ENCODE measurements around the gene CCSER1. TPM values are rescaled to one million over a fixed set of nuclear protein-coding genes. Genes with fewer than 3 reads are reported as not detected.
"Not testable (repeated sequence)": the region's sequence is repeated elsewhere in the genome, so short reads cannot be mapped to it uniquely, and the experiment has no call there.

Gene CCSER1
- polyA plus RNA-seq, 5 donors: 1.7 to 5.2 (median 2.7) TPM

DNA sequence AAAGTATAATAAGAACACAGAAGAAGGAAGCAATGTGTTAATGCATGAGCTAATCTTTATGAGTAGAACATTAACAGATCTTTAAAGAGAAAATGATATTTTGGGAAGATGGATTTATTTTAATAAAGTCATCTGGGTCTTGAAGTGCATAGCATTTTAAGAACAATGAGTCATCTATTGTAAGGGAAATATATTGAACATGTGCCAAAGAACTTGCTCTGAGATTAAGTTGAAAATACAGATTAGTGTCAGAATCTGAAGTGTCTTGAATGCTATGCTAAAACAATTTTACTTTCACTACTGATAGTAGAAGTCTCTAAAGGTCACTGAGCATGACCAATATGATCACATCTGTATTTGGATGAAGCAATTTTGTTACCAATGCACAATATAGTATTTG lies 1399.9 kb downstream of the CCSER1 start:
- no peak for DNase-seq

DNA sequence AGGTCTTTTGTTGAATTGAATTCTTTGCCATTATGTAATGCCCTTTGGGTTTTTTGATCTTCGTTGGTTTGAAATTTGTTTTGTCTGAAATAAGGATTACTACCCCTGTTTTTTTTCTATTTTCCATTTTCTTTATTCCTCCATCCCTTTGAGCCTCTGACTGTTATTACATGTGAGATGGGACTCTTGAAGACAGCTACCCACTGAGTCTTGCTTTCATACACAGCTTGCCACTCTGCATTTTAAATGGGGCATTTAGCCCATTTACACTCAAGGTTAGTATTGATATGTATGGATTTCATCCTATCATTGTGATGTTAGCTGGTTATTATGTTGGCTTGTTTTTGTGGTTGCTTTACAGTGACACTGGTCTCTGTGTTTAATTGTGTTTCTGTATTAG lies 1440.4 kb downstream of the CCSER1 start:
- DNase-seq: no peak

DNA sequence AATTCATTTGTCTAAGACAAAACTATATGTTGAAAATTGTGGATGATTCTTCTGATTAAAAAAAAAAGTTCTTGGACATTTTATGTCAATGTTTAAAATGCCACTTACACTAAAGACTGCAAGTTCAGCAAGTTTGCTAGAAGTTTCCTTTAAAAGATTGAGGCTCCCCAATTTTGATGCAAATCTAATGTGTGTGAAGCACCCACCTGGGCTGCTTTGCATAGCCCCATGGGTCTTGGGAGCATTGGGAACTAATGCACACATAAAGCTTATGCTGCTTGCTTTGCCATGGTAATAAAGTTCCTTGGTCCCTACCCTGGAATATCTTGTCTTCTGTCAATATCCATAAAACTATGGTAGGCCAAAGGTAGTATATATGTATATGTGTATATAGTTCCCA lies 1450.7 kb downstream of the CCSER1 start:
- no peak for DNase-seq

DNA sequence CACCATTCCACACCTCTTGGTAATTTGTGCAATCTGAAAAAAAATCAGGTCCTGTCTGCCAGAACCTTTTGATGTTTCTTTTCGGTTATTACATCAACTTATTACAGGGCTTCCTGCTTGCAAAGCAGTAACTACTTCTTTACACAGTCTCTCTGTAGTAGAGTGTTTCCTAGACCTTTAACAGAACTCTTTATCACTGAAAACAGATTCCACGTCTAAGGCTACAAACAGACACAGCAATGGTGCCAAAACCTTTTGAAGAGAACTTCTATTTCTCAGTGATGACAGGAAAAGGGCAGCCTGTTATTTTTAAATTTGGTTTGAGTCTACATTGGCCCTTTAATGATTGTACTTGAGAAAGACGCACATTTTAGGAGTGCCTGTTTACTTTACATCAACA lies 1463.1 kb downstream of the CCSER1 start:
- no peak for DNase-seq

DNA sequence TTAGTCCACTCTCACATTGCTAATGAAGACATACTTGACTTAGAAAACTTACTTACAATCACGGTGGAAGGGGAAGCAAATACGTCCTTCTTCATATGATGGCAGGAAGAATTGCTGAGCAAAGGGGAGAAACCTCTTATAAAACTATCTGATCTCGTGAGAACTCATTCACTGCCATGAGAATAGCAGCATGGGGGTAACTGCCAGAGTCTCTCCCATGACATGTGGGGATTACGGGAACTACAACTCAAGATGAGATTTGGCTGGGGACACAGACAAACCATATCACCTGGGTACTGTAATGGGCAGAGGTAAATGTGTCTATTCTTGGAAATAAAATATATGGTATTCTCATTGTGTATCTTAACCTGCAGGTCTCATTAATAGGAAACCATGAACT lies 1464.9 kb downstream of the CCSER1 start:
- no peak for DNase-seq

DNA sequence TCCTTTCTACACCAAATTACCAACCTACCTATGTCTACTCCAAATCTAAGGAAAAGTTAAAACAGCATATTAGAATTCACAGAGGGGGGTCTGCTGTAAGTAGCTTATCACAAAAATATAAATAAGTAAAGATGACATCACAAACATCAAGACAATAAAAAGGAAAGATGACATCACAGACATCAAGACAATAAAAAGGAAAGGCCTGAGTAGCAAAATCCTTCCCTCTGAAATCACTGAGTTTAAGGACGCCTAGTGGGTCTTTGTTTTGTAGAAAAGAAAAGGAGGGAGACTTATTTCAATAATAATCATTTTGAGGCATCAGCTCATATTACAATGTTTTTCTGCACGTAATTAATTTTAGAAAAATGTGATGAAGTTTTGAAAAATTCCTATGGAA lies 1469.5 kb downstream of the CCSER1 start:
- DNase-seq: no peak

DNA sequence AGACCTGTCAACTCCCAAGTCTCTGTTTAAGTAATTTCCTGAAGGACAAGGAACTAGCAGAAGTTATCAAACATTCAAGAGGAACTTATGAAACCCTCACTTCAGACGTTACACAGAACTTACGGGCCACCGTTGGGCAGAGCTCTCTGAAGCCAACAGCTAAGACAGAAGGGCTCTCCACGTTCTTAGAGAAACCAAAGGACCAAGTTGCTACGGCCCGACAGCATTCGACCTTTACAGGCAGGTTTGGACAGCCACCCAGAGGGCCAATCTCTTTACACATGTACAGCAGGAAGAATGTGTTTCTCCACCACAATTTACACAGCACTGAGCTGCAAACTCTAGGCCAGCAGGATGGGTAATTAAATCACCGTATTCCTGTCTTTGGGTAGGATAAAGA lies 1471.5 kb downstream of the CCSER1 start:
- no peak for DNase-seq

DNA sequence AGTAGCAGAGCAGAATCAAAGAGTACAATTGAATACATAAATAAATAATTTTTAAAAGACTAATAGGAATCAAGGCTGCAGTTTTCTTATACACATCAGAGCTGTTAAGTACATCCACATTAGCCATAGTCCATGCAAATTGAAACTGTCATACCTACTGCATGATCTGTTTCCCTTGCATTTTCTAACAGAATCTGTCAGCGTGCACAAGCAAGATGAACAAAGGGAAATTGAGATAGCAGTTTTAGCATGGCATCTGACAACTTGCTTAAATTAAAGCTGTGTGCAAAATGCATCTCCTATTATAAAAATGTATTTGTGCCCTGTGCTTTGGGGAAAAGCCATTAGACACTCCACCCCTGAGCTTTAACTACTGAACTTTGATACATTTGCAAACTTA lies 1473.1 kb downstream of the CCSER1 start:
- DNase-seq: no peak

DNA sequence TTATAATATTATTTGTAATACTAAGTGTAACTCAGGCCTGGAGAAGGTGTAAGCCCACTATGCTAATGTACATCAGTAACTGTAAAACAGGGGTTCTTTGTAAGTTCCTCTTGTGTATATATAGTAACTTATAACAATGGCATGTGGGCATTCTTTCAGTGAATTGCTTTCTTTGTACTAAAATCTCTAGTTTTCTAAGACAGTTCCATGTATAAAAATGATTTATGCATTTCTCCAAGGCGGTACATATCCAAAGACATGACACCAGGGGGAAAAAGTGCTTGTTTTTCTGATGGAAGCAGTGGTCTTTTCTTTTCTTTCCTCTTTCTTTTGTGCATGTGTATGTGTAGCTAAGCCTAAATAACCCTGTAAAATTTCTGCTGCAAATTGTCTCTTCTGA lies 1474.2 kb downstream of the CCSER1 start:
- DNase-seq: no peak

DNA sequence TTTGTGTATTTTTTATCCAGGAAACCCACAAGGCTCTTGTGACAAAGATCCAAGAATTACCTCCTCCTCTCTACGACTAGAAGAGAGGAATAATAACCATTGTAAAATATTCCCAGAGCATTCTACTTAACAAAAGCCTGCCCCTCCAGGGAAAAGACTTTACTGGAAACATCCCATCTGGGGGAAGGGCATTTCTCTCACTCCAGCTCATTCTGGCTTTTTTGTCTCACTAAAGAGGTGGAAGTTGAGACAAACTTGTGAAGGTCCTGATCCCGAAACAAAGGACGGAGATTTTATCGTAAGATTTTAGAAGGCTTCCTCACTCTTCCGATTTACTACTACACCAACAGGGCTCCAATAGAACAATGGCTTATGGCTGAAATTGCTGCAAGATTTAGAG lies 1484.6 kb downstream of the CCSER1 start:
- no peak for DNase-seq

DNA sequence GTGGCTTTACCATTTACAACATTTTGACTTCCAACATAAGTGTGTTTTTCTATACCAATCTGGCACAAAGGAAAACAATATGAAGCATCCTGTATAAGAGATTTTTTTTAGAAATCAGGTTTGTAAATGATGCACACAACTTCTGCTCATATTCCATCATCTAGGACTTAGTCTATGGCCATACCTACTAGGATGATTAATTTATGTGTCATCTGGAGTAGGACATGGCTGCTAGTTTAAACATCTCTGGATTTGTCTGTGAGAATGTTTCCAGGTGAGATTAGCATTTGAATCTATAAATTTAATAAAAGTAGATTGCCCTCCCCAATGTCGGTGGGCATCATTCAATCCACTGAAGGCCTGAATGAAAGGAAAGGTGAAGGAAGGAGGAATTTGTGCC lies 1493.8 kb downstream of the CCSER1 start:
- DNase-seq: no peak

DNA sequence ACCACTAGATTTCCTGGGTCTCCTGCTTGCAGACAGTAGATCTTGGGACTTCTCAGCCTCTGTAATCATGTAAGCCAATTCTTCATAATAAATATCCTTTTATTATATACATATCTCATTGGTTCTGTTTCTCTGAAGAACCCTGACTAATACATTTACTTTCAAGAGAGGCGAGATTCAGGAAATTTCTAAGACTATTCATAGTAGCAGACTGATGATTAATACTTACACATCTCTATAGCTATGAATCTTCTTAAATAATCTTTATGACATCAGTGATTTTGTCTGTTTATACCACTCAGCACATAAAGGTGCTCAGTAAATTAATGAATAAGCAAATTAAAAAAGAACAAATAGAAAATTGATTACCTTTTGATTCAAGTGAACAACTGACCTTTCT lies 1494.3 kb downstream of the CCSER1 start:
- DNase-seq: no peak

DNA sequence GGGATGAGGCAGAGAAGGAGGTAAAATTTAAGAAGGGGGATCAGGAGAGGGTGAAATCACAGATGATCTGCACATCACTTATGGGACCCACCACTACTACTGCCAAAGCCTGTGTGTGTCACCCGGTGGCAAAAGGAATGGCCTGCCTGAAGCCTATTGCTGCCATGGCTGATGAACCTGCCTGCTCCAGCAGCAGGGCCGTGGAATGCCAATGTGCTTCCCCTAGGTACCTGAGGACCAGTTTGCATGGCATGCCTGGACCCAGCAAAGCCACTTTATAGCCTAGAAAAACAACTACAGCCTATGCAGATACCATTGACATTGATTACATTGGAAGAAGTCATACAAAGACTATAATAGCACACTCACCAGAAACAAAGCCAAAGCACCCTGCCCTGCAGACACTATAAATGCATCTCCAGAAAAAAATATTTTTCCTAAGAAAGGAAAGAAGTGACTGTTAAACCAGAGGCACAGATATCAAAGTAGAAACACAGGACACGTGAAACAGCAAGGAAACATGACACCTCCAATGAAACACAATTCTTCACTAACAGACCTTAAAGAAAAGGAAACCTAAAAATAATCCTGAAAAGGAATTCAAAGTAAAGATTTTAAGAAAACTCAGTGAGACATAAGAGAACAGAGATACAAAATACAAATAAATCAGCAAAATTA lies 1495.9 kb downstream of the CCSER1 start:
- no peak for DNase-seq

DNA sequence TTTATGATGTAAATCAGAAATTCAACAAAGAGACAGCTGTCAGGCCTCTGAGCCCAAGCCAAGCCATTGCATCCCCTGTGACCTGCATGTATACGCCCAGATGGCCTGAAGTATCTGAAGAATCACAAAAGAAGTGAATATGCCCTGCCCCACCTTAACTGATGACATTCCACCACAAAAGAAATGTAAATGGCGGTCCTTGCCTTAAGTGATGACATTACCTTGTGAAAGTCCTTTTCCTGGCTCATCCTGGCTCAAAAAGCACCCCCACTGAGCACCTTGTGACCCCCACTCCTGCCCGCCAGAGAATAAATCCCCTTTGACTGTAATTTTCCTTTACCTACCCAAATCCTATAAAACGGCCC lies 1496.4 kb downstream of the CCSER1 start:
- not testable (repeated sequence) for DNase-seq

DNA sequence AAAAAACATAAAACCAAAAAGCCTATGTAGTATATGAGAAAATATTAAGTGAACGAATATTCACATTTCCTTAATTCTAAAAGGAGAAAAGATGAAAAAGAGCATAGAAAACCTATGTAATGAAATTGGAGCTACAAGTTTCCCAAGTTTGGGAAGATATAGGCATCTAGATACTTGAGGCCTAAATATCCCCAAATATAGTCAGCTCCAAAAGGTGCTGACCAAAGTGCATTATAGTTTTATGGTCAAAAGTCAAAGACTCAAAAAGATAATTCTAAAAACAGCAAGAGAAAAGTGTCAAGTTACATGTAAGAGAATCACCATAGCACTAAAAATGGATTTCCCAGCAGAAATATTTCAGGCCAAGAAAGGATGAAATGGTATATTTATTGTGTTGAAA lies 1502.9 kb downstream of the CCSER1 start:
- DNase-seq: no peak

DNA sequence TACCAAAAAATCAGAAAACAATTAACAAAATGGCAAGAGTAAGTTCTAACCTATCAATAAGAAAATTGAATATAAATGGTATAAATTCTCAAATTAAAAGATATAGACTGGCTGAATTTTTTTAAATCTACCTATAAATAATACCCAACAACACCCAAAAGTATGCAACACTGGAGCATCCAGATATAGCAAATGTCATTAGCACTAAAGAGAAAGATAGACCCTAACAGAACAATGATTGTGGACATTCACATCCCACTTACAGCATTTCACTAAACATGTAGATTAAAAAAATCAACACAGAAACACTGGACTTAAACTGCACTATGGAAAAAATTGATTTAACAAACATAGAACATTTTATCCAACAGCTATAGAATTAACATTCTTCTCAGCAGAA lies 1503.6 kb downstream of the CCSER1 start:
- no peak for DNase-seq

DNA sequence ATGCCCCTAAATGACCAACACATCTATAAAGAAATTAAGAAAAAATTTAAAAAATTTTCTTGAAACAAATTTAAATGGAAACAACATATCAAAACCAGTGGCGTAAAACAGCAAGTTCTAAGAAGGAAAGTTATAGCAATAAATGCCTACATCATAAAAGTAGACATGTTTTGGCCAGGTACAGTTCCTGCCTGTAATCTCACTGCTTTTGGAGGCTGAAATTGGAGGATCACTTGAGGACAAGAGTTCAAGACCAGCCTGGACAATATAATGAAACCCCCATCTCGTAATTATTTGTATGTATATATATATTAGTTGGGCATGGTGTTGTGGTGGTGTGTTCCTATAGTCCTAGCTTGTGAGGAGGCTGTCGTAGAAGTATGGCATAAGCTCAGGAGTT lies 1504.1 kb downstream of the CCSER1 start:
- DNase-seq: no peak

DNA sequence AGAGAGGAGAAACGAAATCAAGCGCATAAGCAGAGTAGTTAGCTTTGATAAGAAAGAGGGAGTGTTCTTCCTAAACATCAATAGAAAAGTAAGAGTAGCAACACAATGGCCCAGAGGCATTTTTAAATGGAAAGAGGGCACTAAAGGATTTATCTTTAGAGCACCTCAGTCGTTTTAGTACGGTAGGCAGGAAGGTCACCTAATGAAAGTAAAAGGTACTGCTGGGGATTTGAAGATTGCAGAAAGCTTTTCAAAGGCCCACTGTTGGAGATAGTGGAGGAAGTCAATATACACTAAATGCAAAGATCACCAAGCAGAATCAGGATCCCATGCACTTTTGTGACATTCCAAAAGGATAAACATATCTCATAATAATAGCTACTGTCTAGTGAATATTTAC lies 1508.9 kb downstream of the CCSER1 start:
- DNase-seq: no peak

Other genes with a start within 250 kb of the CCSER1 start
- gene MMRN1, start 232.5 kb upstream of the CCSER1 start, polyA plus RNA-seq (ENCODE audit: insufficient read depth in 1 of 5, insufficient read length in 5 of 5, low replicate concordance in 1 of 5): 10 to 100 TPM; 13.5 to 38.3 (median 33.1) TPM

Measured in right lung (tissue), 5 donors.